Skin of body (tissue), 2 donors: ENCODE results near the gene ITGA6. TPM values are rescaled to one million over a fixed set of nuclear protein-coding genes. Genes with fewer than 3 reads are reported as not detected.
A peak's percentile ranks its signal among the peaks of the same experiment; 100 is the strongest.

ENCODE experiments used
- DNase-seq: peaks from one replicate; lab custom pipeline; 2025; lab: John Stamatoyannopoulos, UW
- total RNA-seq: library from RNA; depleted of rRNA; stranded (reverse); fragments of >200 nt; gene quantifications from one replicate; pipeline ENCODE4 v1.2.3, GENCODE V29; 2014

Gene ITGA6
- total RNA-seq = 135 TPM

DNA sequence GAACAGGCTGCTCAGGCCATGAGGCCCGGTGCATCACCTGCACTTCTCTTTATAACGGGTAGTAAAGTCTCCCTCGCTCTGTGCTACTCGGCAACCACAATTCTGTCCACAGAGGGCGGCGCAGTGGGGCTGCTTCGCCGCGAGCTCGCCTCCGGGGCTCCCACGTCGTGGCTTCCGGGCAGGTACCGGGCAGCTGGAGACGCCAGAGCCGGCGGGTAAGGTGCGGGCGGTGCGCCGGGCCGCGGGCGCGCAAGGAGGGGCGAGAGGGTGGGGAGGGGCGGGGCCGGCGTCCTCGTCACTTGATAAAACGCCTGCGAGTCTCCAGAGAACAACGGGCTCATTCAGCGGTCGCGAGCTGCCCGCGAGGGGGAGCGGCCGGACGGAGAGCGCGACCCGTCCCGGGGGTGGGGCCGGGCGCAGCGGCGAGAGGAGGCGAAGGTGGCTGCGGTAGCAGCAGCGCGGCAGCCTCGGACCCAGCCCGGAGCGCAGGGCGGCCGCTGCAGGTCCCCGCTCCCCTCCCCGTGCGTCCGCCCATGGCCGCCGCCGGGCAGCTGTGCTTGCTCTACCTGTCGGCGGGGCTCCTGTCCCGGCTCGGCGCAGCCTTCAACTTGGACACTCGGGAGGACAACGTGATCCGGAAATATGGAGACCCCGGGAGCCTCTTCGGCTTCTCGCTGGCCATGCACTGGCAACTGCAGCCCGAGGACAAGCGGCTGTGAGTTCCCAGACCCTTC, at the start of gene ITGA6:
Gene ITGA6 (plus strand): TSS at position 331 of the 734 bp plus-strand sequence.
- DNase-seq = no peak

DNA sequence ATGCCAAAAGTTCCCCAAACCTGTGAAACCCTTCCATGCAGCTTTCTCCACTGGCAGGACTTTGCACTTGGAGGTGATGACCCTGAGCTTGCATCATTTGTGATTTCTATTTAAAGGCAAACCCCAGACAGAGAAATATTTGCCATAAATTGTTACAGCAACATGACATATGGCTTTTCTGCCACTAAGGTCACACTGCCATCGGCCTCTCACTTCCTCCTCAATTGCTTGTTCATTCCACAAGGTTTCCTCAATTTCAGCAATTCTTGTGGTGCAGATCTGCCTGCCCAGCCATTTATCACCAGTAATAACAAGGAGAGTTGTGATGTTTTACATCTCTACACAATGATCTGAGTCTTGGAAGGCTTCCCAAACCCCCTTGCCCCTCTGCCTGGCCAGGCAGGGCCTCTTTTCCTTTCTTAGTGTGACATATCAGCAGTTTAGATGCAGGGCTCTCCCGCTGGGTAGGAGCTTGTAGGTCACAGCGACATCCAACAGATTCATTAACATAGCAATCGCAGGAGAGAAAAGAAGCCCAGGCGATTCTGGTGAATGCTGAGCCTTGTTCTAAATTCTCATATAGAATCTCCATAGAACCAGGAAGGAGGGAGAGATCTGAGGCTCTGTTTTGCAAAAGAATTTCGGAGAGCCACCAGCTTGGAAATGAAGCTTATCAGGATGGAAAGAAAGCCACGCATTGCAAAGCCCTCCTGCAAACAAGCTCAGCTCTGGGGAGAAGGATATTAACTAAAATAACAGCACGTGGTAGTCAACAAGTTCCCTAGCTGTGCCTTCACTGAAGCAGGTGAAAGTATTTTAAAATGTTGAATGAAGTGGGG, 46.7 kb upstream of the ITGA6 start:
- no peak for DNase-seq

DNA sequence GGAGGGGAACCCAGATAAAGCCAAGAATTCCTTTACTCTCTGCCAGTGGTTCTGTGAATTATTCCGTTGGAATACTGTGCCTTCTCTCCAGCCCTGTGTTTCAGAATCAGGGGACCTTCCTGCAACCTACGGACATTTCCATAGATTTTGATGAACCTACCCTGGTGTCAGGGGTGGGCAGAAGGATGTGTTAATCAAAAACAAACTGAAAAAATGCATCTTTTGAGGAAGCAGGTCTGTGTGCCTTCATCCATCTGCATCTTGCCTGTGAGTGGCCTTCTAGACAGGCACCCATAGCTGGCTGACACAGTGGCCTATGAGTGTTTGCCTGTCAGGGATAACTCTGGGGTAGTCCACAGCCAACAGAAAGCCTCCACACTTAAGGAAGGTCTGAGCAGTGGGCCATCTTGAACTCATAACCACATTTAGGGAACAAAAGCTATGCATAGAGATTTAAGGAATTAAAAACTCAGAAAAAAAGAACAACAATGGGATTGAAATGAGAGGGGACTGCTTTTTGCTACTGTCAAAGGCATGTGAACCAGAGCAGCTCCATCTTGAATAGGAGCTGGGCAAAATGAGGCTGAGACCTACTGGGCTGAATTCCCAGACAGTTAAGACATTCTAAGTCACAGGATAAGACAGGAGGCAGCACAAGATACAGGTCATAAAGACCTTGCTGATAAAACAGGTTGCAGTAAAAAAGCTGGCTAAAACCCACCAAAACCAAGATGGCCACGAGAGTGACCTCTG, 45.9 kb upstream of the ITGA6 start:
- no peak for DNase-seq

DNA sequence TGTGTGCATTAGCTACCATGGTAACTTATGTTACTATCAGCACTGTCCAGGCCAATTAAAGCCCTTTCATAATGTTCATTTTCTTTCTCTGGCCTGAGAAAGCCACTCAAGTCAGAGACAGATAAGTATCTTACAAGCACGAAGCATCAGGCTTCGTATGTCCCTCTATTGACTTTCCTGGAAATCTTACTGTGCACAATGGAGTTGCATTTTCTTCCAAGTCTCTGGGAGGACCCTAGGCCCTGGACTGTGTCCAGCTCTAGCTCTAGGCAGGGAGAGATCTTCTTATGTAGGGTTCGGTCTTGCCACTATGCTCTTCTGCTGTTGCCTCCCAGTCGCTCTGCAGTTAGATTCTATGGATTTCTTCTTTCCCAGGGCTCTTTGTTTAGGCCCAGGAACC, 40.0 kb upstream of the ITGA6 start:
- DNase-seq = no peak

GRCh38 chr2:172389685-172390339, 37.6 kb upstream of the ITGA6 start:
- DNase-seq = no peak

GRCh38 chr2:172394002-172394401, 33.4 kb upstream of the ITGA6 start:
- peak; percentile 77 for DNase-seq

- no peak for DNase-seq
These were observed 31.9 kb upstream of the ITGA6 start for GRCh38 chr2:172395503-172395902.

DNA sequence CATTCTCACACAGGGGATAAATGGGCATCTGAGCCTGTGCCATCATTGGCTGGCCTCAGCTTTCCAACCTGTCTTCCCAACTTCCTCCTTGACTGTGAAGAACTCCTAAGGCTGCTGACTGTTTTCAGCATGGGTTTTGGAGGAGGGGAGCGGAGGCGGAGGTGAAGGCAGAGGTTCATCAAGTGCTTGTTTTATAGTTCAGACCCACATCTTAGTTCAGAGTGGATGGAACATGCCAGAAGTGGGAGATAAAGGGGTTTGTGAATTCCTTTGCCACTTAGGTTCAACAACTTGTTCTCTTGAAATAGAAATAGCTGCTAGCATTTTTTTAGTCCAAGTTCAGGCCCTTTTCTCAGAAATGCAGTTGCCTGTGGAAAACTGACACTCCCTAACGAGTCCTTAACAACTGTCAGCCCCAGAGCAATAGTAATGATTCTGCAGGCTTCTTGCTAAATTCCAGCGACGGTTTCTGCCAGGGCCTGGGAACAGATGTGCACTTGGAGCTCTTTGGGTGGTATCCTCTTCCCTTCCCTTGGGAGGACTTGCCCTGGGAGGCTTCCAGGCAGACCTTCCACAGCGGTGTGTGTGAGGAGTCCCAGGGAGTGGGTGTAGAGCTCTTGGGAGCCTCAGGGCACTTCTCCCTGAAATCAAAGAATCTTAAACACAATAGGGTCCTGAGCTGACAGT, 30.1 kb upstream of the ITGA6 start:
- peak; percentile 78 for DNase-seq

- no peak for DNase-seq
These were observed 28.9 kb upstream of the ITGA6 start for GRCh38 chr2:172398440-172398839.

- no peak for DNase-seq
These were observed 27.6 kb upstream of the ITGA6 start for GRCh38 chr2:172399765-172400164.

GRCh38 chr2:172402198-172402597, 25.2 kb upstream of the ITGA6 start:
- DNase-seq = no peak

- DNase-seq = no peak
These were observed 24.0 kb upstream of the ITGA6 start for GRCh38 chr2:172403402-172403801.

DNA sequence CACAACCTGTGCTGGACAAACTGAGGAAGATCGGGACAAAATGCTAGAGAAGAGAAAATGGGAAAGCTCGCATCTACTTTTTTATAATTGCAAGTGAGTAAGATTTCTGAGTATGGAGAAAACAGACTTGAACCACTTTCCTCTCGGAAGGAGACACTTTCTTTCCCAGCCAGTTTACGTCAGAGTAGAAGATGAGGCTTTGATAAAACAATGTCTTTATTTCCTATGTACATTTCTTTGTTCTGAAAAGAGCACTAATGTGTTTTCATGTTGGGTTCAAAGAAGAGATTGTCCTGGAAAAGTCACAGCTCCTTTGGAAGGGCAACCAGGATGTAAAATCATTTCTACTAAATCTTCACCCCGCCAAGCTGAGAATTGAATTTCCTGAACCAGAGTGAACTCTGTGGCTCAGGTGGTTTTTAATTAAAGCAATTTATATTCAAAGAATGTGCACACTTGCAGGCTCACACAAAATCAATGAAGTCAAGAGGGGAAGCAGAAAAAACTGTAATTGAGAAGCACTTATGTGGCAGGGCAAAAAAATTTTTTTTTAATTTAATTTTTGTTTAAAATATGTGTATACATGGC, 23.4 kb upstream of the ITGA6 start:
- no peak for DNase-seq

- DNase-seq = peak; percentile 19
These were observed 22.6 kb upstream of the ITGA6 start for GRCh38 chr2:172404824-172405223.

DNA sequence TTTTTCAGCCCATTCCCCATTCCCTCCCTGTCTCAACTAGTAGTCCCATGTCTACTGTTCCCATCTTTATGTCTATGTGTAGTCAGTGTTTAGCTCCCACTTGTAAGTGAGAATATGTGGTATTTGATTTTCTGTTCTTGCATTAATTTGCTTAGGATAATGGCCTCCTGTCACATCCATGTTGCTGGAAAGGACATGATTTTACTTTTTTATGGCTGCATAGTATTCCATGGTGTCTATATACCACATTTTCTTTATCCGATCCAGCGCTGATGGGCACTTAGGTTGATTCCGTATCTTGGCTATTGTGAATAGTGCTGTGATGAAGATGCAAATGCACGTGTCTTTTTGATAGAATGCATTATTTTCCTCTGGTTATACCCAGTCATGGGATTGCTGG, 21.7 kb upstream of the ITGA6 start:
- no peak for DNase-seq

DNA sequence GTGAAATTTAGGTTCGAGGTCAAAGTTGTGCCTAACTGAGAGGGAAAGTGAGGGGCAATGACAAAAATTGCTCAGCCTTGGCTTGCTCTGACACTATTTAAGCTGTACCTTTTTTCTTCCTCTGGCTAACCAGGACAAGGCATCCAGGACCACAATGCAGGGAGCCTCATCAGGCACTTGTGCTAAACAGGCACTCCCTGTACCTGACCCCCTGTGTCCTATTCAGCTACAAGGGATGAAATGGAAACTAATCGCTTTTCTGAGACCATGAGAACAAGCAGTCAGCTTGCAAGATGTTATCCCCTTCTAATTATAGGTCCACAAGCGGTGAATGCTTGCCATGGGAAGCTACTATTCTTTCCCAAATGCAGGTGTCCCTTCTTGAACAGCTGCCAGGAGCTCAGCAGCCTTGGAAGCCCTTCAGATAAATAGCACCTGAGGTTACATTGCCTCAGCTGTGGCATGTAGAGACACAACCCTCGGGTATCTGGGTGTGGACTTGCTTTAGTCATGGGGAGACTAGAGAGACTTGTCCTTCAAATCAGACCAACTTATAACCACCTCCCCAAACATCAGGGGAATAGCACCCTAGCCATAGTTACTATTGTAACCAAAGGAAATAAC, 19.1 kb upstream of the ITGA6 start:
- peak; percentile 16 for DNase-seq

GRCh38 chr2:172409042-172409441, 18.3 kb upstream of the ITGA6 start:
- DNase-seq = no peak

DNA sequence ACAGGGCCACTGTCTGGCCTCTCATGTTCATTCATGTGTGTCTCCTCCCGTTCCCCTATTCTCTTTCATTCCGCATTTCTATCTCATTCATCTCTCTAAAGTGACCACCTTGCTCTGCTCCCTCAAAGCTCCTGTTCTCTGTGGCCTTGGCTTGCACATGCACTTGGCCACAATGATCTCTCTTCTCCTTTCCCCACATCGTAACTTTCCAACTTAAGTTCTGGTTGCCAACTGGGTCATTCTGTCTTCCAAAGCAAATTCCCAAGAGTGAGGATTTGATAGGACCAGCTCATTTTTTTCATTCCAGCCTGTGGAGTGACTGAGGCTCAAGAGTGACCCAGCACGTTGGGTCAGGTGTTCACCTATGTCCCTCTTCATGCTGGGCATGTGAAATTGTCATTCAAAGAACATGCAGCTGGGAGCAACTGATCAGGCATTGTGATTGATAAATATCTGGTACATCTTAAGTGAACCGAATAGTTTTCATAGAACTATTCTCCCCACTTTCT, 14.3 kb upstream of the ITGA6 start:
- no peak for DNase-seq

GRCh38 chr2:172415157-172415864, 12.1 kb upstream of the ITGA6 start:
- DNase-seq = peak; percentile 69
